ENCODE measurements around the gene AIP. TPM values are rescaled to one million over a fixed set of nuclear protein-coding genes. Genes with fewer than 3 reads are reported as not detected.
"Not testable (repeated sequence)": the region's sequence is repeated elsewhere in the genome, so short reads cannot be mapped to it uniquely, and the experiment has no call there.

AIP gene
- total RNA-seq, 4 donors from 2014 or later = 39.9 to 75.9 (median 58.4) TPM

GRCh38 chr11:67482275-67482826 is 475 bp upstream of the AIP start:
- Histone ChIP-seq H3K9me3 (no peaks in the 10 kb centered on the region), H3K4me1 (peaks cover 0 to 34% (median 17%) of the 10 kb centered on the region in 4 donors), H3K4me3 (peak overlapping the region; percentile 47 to 68 (median 58)), H3K27ac (peak overlapping the region; percentile 83 to 88 (median 85)), H3K36me3 (peaks cover 0 to 6% (median 0%) of the 10 kb centered on the region in 3 donors), H3K27me3 (no peaks in the 10 kb centered on the region)
- DNase-seq = peak in 1 of 3 donors; percentile 50
- TF ChIP-seq CTCF (IDR thresholded peaks at IDR 0.05) (no peak), POLR2A (IDR thresholded peaks at IDR 0.05) (no peak)

GRCh38 chr11:67483831-67484665 is 1.2 kb downstream of the AIP start:
- Histone ChIP-seq H3K9me3 (no peaks in the 10 kb centered on the region), H3K27me3 (no peaks in the 10 kb centered on the region), H3K4me3 (peak overlapping the region; percentile 47 to 68 (median 58)), H3K27ac (peak overlapping the region; percentile 83 to 88 (median 85)), H3K4me1 (peaks cover 0 to 34% (median 17%) of the 10 kb centered on the region in 4 donors), H3K36me3 (peaks cover 0 to 15% (median 0%) of the 10 kb centered on the region in 3 donors)
- TF ChIP-seq CTCF (IDR thresholded peaks at IDR 0.05) (no peak), POLR2A (IDR thresholded peaks at IDR 0.05) (no peak)
- DNase-seq = peak; percentile 12 to 56 (median 46)

GRCh38 chr11:67484847-67485311 is 2.1 kb downstream of the AIP start:
- Histone ChIP-seq H3K36me3 (peaks cover 0 to 22% (median 0%) of the 10 kb centered on the region in 3 donors), H3K4me3 (peak overlapping the region in 2 of 4 donors; percentile 3 to 24), H3K4me1 (peaks cover 0 to 34% (median 17%) of the 10 kb centered on the region in 4 donors), H3K27me3 (no peaks in the 10 kb centered on the region), H3K9me3 (no peaks in the 10 kb centered on the region), H3K27ac (peak overlapping the region; percentile 83 to 88 (median 85))
- peak; percentile 45 to 85 (median 83) for DNase-seq
- TF ChIP-seq POLR2A (IDR thresholded peaks at IDR 0.05) = no peak
- TF ChIP-seq CTCF (IDR thresholded peaks at IDR 0.05) = no peak

GRCh38 chr11:67485873-67486361 is 3.1 kb downstream of the AIP start:
- peaks cover 0 to 34% (median 17%) of the 10 kb centered on the region in 4 donors for H3K4me1 ChIP-seq

GRCh38 chr11:67486481-67487195 is 3.8 kb downstream of the AIP start:
- H3K36me3 ChIP-seq = peaks cover 0 to 40% (median 0%) of the 10 kb centered on the region in 3 donors
- peak overlapping the region in 3 of 4 donors; percentile 38 to 88 (median 83) for H3K27ac ChIP-seq
- TF ChIP-seq CTCF (IDR thresholded peaks at IDR 0.05) = no peak
- no peak for TF ChIP-seq POLR2A (IDR thresholded peaks at IDR 0.05)
- no peak overlapping the region for H3K4me3 ChIP-seq
- peak in 2 of 3 donors; percentile 74 to 78 for DNase-seq
- peaks cover 0 to 34% (median 17%) of the 10 kb centered on the region in 4 donors for H3K4me1 ChIP-seq
- no peaks in the 10 kb centered on the region for H3K9me3 ChIP-seq
- no peaks in the 10 kb centered on the region for H3K27me3 ChIP-seq

More at GRCh38 chr11:67485873-67486361, 3.1 kb downstream of the AIP start:
- not testable (repeated sequence) for H3K9me3 ChIP-seq, H3K27me3 ChIP-seq, H3K4me3 ChIP-seq
- peak overlapping the region in 3 of 4 donors; percentile 38 to 88 (median 83) for H3K27ac ChIP-seq
- H3K36me3 ChIP-seq = peaks cover 0 to 32% (median 0%) of the 10 kb centered on the region in 3 donors
- peak; percentile 51 to 82 (median 82) for DNase-seq
